SKM-1 (cell line): ENCODE results near the gene PCSK6.
"Not testable (repeated sequence)": the region's sequence is repeated elsewhere in the genome, so short reads cannot be mapped to it uniquely, and the experiment has no call there.

Experiments used
- DNase-seq: peaks from one replicate; lab custom pipeline; 2025; ENCODE audit not compliant: unreplicated experiment; lab: John Stamatoyannopoulos, UW

Gene PCSK6

DNA sequence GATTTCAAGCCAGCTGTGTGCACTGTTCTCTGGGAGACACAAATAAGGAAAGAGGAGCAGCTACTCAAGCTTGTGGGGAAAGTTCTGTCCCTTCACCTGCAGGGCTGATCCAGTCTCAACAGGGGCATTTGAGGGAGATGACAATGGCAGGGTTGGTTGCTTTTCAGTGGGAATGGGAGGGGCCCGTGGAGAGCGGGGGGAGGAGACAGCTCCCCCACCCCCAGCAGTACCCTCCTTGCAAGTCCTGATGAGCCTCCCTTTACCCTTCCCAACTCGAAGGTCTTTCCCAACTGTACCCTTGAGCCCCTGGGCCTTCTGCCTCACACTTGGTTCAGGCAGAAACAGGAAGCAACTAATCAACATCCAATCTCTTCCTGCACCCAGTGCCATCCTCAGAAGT lies 122.7 kb downstream of the PCSK6 start:
- DNase-seq: no peak

DNA sequence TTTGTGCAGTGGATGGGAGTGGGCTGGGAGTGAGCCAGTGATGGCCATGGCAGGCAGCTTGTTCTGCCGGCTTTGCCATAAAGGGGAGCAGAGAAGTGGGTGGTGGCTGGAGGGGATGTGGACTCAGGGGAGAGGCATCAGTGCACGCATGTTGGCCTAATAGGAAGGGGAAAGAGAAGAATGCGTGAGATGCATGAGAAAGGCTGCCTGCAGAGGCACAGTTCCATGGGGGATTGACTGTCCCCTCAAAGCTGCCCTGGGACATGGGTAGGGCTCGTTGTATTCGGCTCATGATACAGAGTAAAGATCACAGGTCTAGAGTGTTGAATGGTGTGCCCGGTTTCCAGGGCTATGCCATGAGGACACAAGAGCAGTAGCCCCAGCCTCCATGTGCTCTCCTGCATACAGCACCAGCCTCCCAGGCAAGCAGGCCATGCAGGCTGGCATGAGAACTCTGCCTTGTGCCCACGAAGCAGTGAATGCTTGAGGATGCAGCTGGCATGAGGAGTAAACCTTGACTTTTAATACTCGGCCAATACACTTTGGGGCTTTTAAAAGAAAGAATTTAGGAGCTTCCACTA lies 126.4 kb downstream of the PCSK6 start:
- DNase-seq: no peak

DNA sequence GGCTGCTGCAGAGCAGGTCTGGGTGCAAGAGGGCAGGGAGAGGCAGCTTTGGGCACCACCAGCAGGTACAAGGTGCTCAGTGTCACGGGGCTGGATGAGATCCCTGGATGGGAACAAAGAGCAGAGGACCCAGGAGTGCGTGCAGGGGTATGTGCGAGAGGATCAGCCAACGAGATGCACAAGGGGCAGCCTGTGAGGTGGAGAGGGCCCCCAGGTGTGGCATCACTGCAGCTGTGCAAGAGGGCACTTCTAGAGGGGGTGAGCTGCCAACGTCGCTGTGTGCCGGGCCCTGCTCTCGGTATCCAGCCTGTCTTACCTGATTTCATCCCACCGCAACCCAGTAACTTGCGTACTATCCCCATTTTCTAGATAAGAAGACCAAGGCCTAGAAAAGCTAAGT lies 127.1 kb downstream of the PCSK6 start:
- no peak for DNase-seq

DNA sequence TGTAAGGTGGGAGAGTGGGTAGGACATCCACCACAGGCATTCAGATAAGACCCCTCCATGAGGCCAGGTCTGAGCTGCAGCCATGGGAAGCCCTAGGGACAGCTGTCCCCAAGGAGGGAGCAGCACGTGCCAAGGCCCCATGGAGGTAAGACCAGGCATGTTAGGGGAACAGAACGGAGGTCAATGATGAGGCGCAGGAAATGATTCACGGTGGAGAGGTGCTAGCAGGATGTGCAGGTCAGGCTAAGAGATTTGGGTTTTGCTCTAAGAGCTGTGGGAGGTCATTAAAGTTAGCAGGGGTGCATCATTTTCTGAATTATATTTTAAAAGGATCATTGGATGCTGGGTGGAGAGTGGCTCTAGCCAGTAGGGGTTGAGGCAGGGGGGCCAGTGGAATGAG lies 128.1 kb downstream of the PCSK6 start:
- no peak for DNase-seq

DNA sequence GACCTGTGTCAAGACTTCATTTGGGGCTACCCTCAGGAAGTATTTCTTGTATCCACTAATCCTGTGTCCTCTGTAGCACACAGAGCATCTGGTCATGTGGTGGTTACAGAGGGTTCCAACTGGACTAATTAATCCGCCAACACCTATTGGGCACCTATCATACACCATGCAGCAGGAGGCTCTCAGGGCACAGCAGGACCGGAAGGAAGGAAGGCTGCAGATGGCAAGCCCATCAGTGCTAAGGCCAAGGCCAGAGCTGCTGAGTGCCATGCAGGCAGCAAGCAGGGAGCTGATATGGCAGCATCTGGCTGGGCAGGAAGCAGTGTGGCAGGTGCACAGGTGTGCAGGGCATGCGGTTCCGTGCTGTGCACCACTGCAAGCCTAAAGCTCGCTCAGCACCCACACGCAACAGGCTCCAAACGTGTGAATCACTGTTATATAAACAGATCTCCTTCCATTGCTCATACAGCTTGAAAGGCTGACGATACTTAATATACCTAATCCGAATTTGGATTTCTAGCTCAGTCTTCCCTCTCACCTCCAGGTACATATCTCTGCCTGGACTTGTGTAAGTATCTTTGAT lies 130.1 kb downstream of the PCSK6 start:
- no peak for DNase-seq

DNA sequence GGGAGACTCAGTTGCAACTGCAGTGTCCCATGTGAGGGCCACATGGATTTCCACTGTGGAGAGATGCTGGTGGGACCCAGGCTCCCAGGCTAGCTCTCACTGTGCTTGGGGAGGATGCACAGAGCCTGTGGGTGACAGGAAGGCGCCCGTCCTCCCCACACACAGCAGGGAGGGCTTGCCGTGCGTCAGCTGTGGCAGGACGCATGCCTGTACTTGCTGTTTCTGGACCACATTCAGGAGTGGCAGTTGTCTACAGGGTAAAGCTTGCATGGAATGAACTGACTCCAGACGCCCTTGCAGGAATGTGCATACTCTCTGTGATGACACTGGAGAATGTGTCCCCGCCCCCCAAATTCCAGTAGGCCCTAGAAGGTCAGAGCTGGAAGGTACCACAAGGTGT lies 130.6 kb downstream of the PCSK6 start:
- DNase-seq: no peak

DNA sequence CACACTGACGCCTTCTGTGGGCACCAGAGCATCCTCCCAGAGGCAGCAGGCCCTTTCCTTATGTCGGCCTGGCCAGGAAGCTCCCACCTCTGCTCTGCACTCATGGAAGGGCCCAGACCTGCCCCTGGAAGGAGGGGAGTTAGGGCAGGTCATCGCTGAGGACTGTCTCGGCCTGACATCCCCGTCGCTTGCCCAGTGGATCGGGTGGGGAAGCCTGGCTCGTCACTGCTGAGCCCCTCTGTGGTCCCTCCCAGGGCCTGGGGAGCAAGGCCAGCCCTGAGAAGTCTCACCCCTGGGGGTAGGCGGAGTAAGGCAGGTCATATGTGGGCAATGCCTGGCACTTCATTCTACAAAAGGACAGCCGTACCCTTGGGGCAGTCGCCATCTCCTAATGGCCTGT lies 131.6 kb downstream of the PCSK6 start:
- DNase-seq: no peak

DNA sequence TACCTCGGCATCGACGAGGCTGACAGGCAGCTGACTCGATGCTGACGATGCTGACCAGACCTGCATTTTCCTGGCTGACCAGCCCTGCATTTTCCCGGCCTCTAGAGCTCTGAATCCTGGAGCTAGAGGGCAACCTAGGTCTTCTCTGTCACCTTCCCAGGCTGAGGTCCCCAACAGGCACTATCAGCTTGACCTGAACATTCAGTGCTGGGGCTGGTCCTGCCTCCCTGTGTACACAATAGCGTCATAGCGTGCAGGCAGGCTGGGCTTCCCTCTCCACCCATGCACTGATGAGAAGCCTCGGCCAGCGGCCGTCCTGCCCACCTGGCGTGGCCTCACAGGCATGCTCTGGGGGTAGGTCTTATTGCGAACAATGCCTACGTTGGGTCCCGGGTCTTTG lies 132.2 kb downstream of the PCSK6 start:
- no peak for DNase-seq

DNA sequence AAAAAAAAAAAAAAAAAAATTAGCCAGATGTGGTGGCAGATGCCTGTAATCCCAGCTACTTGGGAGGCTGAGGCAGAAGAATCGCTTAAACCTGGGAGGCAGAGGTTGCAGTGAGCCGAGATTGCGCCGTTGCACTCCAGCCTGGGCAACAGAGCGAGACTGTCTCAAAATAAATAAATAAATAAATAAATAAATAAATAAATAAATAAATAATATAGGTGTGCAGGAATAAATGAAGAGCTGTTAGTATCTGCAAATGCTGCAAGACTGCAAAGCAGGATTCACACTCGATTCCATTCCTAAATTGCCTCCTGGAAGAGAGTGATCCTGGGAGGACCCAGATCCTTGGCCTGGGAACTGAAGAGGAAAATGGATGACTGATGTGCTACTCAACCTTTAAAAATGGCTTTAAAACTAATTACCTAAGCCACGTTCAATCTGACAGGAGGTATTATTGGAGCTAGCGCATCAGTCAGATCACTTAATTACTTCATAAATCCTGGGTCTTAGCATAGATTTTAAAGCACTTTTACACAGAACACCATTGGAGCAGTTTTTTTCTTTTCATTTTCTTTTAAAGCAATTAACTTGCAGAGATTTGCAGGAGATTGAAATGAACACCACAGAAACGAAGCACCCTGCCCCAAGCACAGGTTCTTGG lies 132.9 kb downstream of the PCSK6 start:
- not testable (repeated sequence) for DNase-seq

DNA sequence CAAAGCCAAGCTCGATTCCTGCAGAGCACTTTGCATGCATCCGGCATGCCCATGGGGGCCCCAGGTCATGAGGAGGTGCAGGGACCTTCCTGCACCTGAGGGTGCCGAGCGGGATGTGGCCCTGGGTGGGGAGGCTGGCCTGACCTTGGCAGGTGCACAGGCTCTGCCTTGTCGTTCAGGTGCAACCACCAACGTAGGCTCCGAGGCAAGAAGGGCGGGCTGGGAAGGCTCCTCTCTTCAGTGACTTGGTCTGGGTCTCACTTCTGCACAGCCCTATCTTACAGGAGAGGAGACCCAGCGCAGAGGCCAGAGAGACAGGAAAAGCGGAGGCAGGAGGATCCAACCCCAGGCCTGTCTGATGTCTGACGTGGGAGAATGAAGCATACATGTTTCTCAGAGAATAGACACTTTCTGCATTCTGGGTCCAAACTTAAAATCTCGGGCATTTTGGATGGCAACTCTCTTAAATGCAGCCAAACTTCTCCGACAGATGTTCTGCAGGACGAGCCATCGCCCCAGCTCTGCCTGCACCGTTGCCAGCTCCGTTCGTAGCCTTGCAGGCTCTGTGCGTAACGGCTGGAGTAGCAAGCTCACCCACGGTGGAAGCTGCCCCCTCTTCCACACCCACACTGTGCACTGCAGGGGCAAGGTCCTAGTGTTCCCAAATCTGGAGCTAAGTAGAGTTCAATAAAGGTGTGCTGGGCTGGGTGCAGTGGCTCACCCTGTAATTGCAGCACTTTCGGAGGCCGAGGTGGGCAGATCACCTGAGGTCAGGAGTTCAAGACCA lies 133.6 kb downstream of the PCSK6 start:
- no peak for DNase-seq

DNA sequence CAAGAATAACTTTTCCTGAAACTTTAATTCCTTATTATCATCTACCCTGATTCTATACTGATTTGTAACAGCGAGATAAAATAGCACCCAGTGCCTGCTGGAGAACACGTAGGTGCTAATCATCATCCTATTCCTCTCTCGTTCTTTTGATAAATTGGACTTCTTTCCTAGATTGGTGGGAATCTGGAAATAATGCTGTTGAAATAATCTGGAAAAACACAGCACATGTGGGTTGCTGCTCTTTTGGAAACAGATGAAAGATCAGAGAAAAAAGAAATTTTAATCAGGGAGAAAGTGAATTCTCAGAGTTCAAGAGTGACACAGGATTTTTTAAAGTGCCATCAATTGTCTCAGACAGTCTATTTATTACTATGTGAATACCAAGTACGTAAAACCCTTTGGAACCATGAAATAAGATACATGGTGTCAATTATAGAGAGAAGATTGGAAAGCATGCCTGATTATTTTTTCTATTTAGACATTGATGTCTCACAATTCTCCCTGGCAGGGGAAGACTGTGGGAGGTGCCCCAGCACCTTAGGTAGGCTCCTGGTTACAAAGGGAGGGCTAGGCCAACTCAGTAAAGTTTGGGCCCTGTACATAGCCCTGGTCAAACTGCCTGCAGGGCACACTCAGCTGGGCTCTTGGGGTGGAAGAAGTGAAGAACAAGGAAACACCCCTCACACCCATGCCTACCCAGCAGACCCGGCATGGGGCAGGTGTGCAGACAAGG lies 134.4 kb downstream of the PCSK6 start:
- DNase-seq: no peak

DNA sequence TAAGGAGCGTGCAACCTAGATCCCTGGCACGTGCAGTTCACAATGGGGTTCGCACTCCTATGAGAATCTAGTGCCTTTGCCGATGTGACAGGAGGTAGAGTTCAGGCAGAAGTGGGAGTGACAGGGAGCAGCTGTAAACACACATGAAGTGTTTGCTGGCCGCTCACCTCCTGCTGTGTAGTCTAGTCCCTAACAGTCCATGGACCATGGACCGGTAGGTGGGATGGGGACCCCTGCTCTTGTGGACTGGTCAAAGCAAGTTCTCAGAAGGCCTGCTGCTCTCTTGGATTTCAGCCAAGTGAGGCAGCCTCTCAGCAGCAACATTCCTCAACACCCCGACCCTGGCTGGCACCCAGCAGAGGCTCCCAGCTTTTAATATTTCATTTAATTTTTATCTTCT lies 136.3 kb downstream of the PCSK6 start:
- no peak for DNase-seq

DNA sequence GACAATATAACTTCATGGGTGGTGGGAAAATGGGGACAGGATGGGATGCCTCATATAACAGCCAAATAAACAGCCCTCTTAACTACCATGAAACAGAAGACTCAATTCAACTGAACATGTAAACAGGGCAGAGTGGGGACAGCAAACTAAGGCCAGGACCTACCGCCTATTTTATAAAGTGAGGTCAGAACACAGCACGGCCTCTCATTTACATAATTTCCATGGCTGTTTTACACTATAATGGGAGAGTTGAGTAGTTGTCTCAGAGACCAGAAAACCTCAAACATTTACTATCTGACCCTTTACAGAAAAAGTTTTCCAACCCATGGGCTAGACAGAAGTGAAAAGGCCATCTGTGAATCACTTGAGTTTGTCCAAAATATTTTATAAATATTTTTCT lies 137.8 kb downstream of the PCSK6 start:
- no peak for DNase-seq

DNA sequence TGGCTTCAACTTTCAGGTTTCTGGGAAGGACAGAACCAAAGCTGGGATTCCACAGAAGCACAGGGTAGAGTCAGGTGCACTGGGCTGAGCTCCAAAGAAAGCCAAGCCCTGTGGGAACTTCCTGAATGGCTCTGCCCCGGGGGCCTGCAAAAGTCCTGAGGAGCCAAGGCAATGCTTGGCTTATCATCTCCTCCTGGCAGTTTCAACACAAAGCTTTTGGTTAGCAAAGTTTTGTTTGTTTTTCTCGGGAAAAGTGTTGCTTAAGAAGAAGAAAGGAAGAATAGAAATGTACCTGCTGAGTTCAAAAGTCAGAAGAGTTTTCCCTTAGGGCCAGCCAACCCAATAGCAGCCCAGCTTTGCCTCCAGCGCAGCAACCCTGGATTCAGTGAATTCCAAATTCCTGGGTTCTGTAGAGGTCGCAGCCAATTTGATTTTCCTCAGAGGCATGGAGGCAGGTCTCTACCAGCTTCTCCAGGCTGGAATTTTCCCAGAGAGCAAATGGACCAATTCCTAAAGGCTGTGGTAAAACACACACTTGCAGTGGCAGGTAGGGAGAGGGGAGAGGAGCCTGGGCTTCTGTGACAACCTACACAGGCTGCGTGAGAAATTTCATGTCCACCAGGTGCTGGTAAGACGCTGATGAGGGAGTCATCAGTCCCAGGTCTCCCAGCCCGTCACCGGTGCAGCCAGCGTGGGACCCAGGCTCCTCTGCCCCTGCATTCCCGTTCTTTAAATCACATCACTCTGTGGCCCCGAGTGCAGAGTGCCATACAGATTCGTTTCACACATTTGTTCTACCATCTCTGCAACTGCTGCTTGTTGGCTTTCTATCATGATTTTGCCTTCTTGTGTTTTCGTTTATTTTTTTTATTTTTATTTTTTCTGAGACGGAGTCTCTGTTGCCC lies 140.2 kb downstream of the PCSK6 start:
- no peak for DNase-seq

DNA sequence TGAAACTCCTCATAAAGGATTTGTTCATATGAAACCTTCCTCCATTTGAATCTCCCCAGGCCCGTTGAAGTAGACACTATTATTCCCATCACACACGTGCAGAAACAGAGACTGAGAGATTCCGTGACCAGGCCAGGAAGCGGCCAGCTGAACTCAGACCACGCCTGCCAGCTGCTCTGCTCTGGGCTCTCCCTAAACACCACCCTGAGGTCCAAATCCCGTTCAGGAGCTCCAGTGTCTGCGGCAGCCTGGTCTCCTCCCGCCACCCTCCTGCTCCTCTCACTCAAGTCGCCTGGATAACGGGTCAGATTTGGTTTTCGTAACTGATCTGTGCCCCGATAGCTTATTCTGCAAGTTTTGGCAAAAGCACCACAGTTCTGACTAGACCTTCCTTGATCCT lies 140.9 kb downstream of the PCSK6 start:
- no peak for DNase-seq

DNA sequence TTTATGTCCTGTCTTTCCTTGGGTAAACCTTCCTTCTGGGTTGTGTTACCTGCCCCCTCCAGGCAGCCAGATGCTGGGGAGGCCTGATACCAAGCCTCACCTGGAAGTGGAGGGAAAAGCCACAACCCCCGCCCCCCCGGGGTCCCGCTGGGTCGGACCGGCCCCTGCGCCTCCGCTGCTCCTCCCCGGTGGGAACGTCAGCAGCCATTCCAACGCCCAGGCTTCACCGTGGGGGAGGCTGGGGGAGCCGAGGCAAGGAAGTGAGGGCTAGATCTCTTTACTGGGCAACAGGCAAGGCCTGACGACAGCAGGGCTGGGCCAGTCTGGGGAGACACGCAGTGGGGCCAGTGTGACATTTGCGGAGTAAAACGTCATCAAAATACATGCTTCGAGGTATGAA lies 141.5 kb downstream of the PCSK6 start:
- no peak for DNase-seq

DNA sequence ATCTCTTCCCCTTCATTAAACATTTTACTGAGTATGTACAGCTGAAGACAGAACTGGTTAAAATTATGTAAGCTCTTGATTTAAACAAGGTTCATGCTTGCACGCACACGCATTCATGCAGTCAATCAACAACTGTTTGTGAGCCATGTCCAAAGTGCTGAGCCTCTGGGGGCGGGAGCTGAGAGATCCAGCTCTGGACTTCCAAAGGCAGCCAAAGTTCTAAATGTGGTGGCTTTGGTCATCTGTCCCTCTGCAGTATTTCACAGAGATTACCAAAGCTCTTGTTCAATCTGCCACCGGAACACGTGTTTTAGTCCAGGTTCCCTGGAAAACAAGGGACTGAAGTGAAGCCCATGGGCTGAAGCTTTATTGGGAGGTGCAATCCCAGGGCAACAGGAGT lies 142.1 kb downstream of the PCSK6 start:
- no peak for DNase-seq

DNA sequence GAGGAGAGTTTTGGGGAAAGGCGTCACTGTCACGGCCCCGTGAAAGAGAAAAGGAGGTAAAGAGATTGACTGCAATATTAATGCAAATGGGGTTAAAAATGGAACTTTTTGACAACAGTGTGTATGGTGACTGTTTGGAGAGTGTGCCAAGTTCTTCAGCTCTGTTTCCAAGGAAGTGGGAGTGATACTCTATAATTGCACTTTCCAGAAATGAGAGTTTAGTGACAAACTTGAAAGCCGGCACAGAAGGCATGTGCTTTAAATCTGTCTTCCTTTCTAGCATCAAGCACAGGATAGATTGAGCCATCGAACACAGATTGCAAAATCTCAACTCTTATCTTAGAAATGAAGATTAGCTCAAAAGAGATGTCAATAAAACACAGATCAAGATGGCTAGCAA lies 142.6 kb downstream of the PCSK6 start:
- no peak for DNase-seq

DNA sequence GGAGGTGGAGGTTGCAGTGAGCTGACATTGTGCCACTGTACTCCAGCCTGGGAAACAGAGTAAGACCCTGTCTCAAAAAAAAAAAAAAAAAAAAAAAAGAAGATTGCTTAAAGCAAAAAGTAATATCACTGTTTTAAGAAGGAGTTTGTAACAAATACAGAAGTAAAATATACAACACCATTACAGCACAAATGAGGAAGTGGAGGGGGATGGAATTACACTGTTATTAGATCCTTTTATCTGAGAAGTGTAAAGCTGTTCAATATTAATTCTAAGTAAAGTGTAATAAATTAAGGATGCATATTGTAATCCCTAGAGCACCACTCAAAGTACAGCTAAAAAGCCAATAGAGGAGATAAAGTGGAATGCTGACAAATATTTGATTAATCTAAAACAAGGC lies 147.5 kb downstream of the PCSK6 start:
- DNase-seq: peak; percentile 13

DNA sequence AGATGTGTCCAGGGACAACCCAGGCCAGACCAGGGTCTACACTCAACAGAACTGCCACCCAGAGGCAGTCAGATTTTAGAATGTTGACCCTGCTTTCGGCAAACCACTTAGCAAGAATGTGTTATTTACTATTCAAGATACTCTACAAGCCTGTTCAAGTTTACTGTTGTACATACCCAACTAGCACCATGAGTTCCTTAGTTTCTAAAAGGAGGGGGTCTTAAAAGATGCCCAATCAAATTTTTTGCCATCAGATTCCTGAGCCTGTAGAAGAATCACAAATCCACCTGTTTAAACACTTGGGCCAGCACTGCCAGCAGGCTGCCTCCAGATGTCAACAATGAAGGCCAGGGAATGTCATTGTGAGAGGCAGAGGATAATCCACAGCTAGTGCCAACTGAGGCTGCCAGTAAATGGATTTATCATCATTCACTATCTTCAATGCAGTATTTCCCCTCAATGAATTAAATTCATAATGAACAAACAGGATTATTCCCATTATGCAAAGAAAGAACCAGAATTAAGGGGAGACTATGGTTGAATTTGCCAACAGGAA lies 150.9 kb downstream of the PCSK6 start:
- DNase-seq: no peak
